SK-N-SH (cell line): Measurements from ENCODE around the gene YAP1. TPM values are rescaled to one million over a fixed set of nuclear protein-coding genes. Genes with fewer than 3 reads are reported as not detected.

ENCODE experiments used
- CTCF ChIA-PET: fragments of 300-600, 350-600 bp; formaldehyde crosslinking; extraction: SDS; loops from one replicate; lab custom pipeline; 2021; lab: Yijun Ruan, JAX
- POLR2A ChIA-PET: fragments of 350-600 bp; sonication (Branson Sonifier 250); formaldehyde crosslinking; extraction: SDS; loops from one replicate; lab custom pipeline; 2020; ENCODE audit warnings: antibody characterized with exemption, inconsistent platforms; lab: Yijun Ruan, JAX
- DNase-seq: peaks from one replicate; pipeline ENCODE4 v3.0.0; 2012
- H2AFZ ChIP-seq: fragments of 200-600 bp; sonication (generic); 2 replicates; pipeline ENCODE4 v1.8.1; 2016; ENCODE audit warnings: antibody characterized with exemption, mild to moderate bottlenecking, low read depth
- H3F3A ChIP-seq: fragments of 200-600 bp; sonication (generic); replicated peaks from 2 replicates; pipeline ENCODE3; 2016; ENCODE audit warnings: antibody characterized with exemption, mild to moderate bottlenecking; ENCODE audit not compliant: insufficient read depth
- H3K27ac ChIP-seq, 2 experiments: fragments of 200-500 bp in 1 of 2; fragments of 200-600 bp in 1 of 2; sonication (Bioruptor generic) in 1 of 2; sonication (generic), shearing (Covaris generic) in 1 of 2; 2 replicates each; pipeline versions ENCODE4 v1.5.1 to v1.6.1; 2014 to 2016; ENCODE audit warnings: low read depth in 2 of 2, inconsistent platforms in 1 of 2, low read length in 1 of 2, mild to moderate bottlenecking in 1 of 2, mixed read lengths in 1 of 2
- H3K27me3 ChIP-seq: fragments of 200-600 bp; sonication (generic), shearing (Covaris generic); 2 replicates; pipeline ENCODE4 v1.6.1; 2016; ENCODE audit warnings: mixed run types; ENCODE audit not compliant: insufficient read depth
- H3K36me3 ChIP-seq, 2 experiments: fragments of 200-500 bp in 1 of 2; fragments of 200-600 bp in 1 of 2; sonication (Bioruptor generic) in 1 of 2; sonication (generic) in 1 of 2; replicated peaks in 1 of 2; 2 replicates each; pipeline versions ENCODE3 to v1.5.1; 2014 to 2016; ENCODE audit warnings: low read length in 1 of 2, mild to moderate bottlenecking in 1 of 2; ENCODE audit not compliant: insufficient read depth in 2 of 2, control insufficient read depth in 1 of 2
- H3K4me1 ChIP-seq, 2 experiments: fragments of 200-500 bp in 1 of 2; fragments of 200-600 bp in 1 of 2; sonication (Bioruptor generic) in 1 of 2; sonication (generic), shearing (Covaris generic) in 1 of 2; 2 replicates each; pipeline versions ENCODE4 v1.5.1 to v1.6.1; 2014 to 2016; ENCODE audit warnings: low read depth in 1 of 2, low read length in 1 of 2, mixed run types in 1 of 2; ENCODE audit not compliant: insufficient read depth in 2 of 2, control insufficient read depth in 1 of 2
- H3K4me2 ChIP-seq: fragments of 200-600 bp; sonication (generic), shearing (Covaris generic); 2 replicates; pipeline ENCODE4 v1.6.1; 2017; ENCODE audit warnings: mixed run types
- H3K4me3 ChIP-seq, 2 experiments: fragments of 200-500 bp in 1 of 2; fragments of 200-600 bp in 1 of 2; sonication (Bioruptor generic) in 1 of 2; sonication (generic), shearing (Covaris generic) in 1 of 2; 2 replicates each; pipeline versions ENCODE4 v1.5.1 to v1.8.1; 2014 to 2016; ENCODE audit warnings: low read depth in 2 of 2, inconsistent platforms in 1 of 2, low read length in 1 of 2, mild to moderate bottlenecking in 1 of 2, mixed read lengths in 1 of 2, moderate library complexity in 1 of 2
- H3K79me2 ChIP-seq: fragments of 200-600 bp; sonication (generic); 2 replicates; pipeline ENCODE4 v1.8.1; 2017; ENCODE audit warnings: mild to moderate bottlenecking; ENCODE audit not compliant: insufficient read depth
- H3K9ac ChIP-seq: fragments of 200-600 bp; sonication (generic); 2 replicates; pipeline ENCODE4 v1.6.1; 2017; ENCODE audit warnings: mixed run types
- H3K9me2 ChIP-seq: fragments of 200-600 bp; sonication (generic); 2 replicates; pipeline ENCODE4 v1.6.1; 2017; ENCODE audit warnings: mixed run types
- H3K9me3 ChIP-seq: fragments of 200-600 bp; sonication (generic); 2 replicates; pipeline ENCODE4 v1.6.1; 2017; ENCODE audit warnings: mixed run types, mild to moderate bottlenecking, moderate library complexity
- H4K20me1 ChIP-seq: fragments of 200-600 bp; sonication (generic); 2 replicates; pipeline ENCODE4 v1.6.1; 2017; ENCODE audit warnings: mild to moderate bottlenecking, mixed run types; ENCODE audit not compliant: insufficient read depth
- CHD2 ChIP-seq: fragments of 150-350 bp; IDR thresholded peaks from 2 replicates; pipeline ENCODE4 v1.6.1; 2018; ENCODE audit warnings: low read length; ENCODE audit not compliant: partially characterized antibody
- EP300 ChIP-seq, 2 experiments: IDR thresholded peaks; 2 replicates each; pipeline versions ENCODE4 v1.4.0 to v1.6.1; 2012; ENCODE audit warnings: borderline replicate concordance in 1 of 2, low read depth in 1 of 2, low read length in 1 of 2
- FOXJ3 ChIP-seq: sonication (generic); formaldehyde crosslinking; IDR thresholded peaks from 2 replicates; pipeline ENCODE4 v1.5.1; 2020; ENCODE audit warnings: mild to moderate bottlenecking, missing genetic modification reagents
- FOXM1 ChIP-seq: IDR thresholded peaks from 2 replicates; pipeline ENCODE4 v1.4.0; 2012; ENCODE audit warnings: low read depth, mild to moderate bottlenecking
- GABPA ChIP-seq: IDR thresholded peaks from 2 replicates; pipeline ENCODE4 v1.4.0; 2012; ENCODE audit warnings: low read depth, mild to moderate bottlenecking
- GATA2 ChIP-seq: sonication (generic); formaldehyde crosslinking; IDR thresholded peaks from 2 replicates; pipeline ENCODE4 v1.5.0; 2020; ENCODE audit warnings: mild to moderate bottlenecking, missing genetic modification reagents
- MAX ChIP-seq: IDR thresholded peaks from 2 replicates; pipeline ENCODE4 v1.4.0; 2012; ENCODE audit warnings: low read depth
- MEF2A ChIP-seq: IDR thresholded peaks from 2 replicates; pipeline ENCODE4 v1.4.0; 2012; ENCODE audit warnings: low read depth, borderline replicate concordance
- NFIC ChIP-seq: IDR thresholded peaks from 2 replicates; pipeline ENCODE4 v1.4.0; 2012; ENCODE audit warnings: borderline replicate concordance
- RAD21 ChIP-seq: IDR thresholded peaks from 2 replicates; pipeline ENCODE4 v1.6.1; 2012; ENCODE audit warnings: mild to moderate bottlenecking, low read length
- SMC3 ChIP-seq: IDR thresholded peaks from 2 replicates; pipeline ENCODE4 v1.6.1; 2012; ENCODE audit warnings: low read depth, low read length, improper control_type of control experiment
- YY1 ChIP-seq: IDR thresholded peaks from 2 replicates; pipeline ENCODE4 v1.4.0; 2012; ENCODE audit warnings: low read depth, mild to moderate bottlenecking
- WGBS: methylation state at CpG from one replicate; pipeline ENCODE4 v1.1.6; 2017; ENCODE audit warnings: low lambda C conversion rate; 5-methylcytosine and 5-hydroxymethylcytosine counted together
- polyA plus RNA-seq, 3 experiments: library from polyadenylated mRNA; depleted of rRNA; stranded (reverse); fragments of >200 nt; gene quantifications; 2 replicates each; pipeline ENCODE4 v1.2.3, GENCODE V29; 2012
- TF ChIP-seq, protein P1 (sequence below): fragments of 200-600 bp; sonication (generic); IDR thresholded peaks from 2 replicates; pipeline ENCODE4 v1.6.1; 2017; ENCODE audit warnings: antibody characterized with exemption, mild to moderate bottlenecking, moderate library complexity

The YAP1 gene
- polyA plus RNA-seq, 1 of the 3 experiments (the other 2 are of a cell fraction), result 53.2 TPM

GRCh38 chr11:102280245-102280833, 170.1 kb downstream of the YAP1 start:
- Histone ChIP-seq H3K27me3 (no peaks in the 10 kb centered on the region), H3K4me3 (no peak overlapping the region), H3K9ac (no peak overlapping the region), H3K36me3 (no peaks in the 10 kb centered on the region), H3F3A (peaks cover 20% of the 10 kb centered on the region), H3K79me2 (no peaks in the 10 kb centered on the region), H3K27ac (no peak overlapping the region), H4K20me1 (no peaks in the 10 kb centered on the region), H3K9me2 (no peaks in the 10 kb centered on the region), H3K9me3 (no peaks in the 10 kb centered on the region), H3K4me1 (peaks cover 9 to 19% of the 10 kb centered on the region in 2 experiments), H2AFZ (no peak overlapping the region), H3K4me2 (no peak overlapping the region)
- POLR2A ChIA-PET, result no interaction called here
- DNase-seq, result no peak
- 96% methylated on average over 4 of the region's 4 CpGs for WGBS
- CTCF ChIA-PET, result interaction anchor here (0.6 to 2.6 kb wide), 6 partner anchors 8 to 1729 kb away, joined by 3 to 9 read pairs (median 4); no protein-coding TSS in a partner anchor
- no peak for TF ChIP-seq MAX
- TF ChIP-seq, protein P1, sequence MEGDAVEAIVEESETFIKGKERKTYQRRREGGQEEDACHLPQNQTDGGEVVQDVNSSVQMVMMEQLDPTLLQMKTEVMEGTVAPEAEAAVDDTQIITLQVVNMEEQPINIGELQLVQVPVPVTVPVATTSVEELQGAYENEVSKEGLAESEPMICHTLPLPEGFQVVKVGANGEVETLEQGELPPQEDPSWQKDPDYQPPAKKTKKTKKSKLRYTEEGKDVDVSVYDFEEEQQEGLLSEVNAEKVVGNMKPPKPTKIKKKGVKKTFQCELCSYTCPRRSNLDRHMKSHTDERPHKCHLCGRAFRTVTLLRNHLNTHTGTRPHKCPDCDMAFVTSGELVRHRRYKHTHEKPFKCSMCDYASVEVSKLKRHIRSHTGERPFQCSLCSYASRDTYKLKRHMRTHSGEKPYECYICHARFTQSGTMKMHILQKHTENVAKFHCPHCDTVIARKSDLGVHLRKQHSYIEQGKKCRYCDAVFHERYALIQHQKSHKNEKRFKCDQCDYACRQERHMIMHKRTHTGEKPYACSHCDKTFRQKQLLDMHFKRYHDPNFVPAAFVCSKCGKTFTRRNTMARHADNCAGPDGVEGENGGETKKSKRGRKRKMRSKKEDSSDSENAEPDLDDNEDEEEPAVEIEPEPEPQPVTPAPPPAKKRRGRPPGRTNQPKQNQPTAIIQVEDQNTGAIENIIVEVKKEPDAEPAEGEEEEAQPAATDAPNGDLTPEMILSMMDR, result no peak
- no peak for TF ChIP-seq FOXJ3 (CRISPR knock-in tag)
- TF ChIP-seq GATA2, result no peak
- TF ChIP-seq SMC3, result no peak
- no peak for TF ChIP-seq MEF2A
- no peak for TF ChIP-seq FOXM1
- no peak for TF ChIP-seq NFIC
- no peak for TF ChIP-seq CHD2
- TF ChIP-seq RAD21, result no peak
- no peak for TF ChIP-seq EP300 (IDR thresholded peaks at IDR 0.05; ENCODE audit: borderline replicate concordance in 1 of 2, low read depth in 1 of 2, low read length in 1 of 2)
- no peak for TF ChIP-seq GABPA
- TF ChIP-seq YY1, result no peak

Other genes with a start within 250 kb of the YAP1 start
- gene CEP126, start 195.4 kb upstream of the YAP1 start, polyA plus RNA-seq (2012; rRNA removed), result 1.4 and 2.1 TPM in 2 replicates
- not detected in 2 replicates for gene ANGPTL5, start 193.9 kb upstream of the YAP1 start, polyA plus RNA-seq (2012; rRNA removed)
- 1.5 and 2.5 TPM in 2 replicates for gene CFAP300, start 63.0 kb upstream of the YAP1 start, polyA plus RNA-seq (2012; rRNA removed)
- gene BIRC3, start 207.0 kb downstream of the YAP1 start, polyA plus RNA-seq (2012; rRNA removed), result 0.46 and 0.62 TPM in 2 replicates
- 20.1 and 32.3 TPM in 2 replicates for gene BIRC2, start 236.8 kb downstream of the YAP1 start, polyA plus RNA-seq (2012; rRNA removed)